Measurements from ENCODE around the gene SNRPN.
"Not testable (repeated sequence)": the region's sequence is repeated elsewhere in the genome, so short reads cannot be mapped to it uniquely, and the experiment has no call there.

Gene SNRPN

DNA sequence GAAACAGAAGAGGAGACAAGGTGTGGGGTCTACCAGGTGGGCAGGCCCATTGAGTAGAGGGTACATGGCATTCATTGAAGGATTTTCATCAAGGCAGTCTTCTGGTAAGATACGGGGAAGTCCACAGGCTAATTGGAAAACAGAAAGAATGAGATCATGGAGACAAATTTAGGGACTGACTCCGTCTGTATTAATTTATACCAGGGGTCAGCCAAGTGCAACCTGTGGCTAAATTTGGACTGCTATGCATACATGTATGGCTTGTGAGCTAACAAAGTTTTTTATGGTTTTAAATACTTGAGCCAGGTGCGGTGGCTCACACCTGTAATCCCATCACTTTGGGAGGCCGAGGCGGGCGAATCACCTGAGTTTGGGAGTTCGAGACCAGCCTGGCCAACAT lies 21.1 kb upstream of the SNRPN start:
- no peaks in the 10 kb centered on the region for H3K27me3 ChIP-seq (ENCODE audit: control insufficient read depth, low read length)
- no peak overlapping the region for H3K4me3 ChIP-seq (ENCODE audit: low read length)
- H4K20me1 ChIP-seq (ENCODE audit: control insufficient read depth, insufficient read depth, low read depth, low read length) = no peaks in the 10 kb centered on the region
- H3K79me2 ChIP-seq (ENCODE audit: control insufficient read depth, low read length) = no peaks in the 10 kb centered on the region
- no peaks in the 10 kb centered on the region for H3K9me3 ChIP-seq (ENCODE audit: control insufficient read depth, insufficient read depth, low read length)
- no peak overlapping the region for H3K27ac ChIP-seq (ENCODE audit: low read depth, low read length)
- H3K4me2 ChIP-seq (ENCODE audit: low read length) = no peak overlapping the region
- no peaks in the 10 kb centered on the region for H3F3A ChIP-seq (ENCODE audit: control insufficient read depth, insufficient read depth)
- H3K36me3 ChIP-seq (ENCODE audit: control insufficient read depth, low read length) = no peaks in the 10 kb centered on the region
- H3K4me1 ChIP-seq (ENCODE audit: control insufficient read depth, low read length) = no peaks in the 10 kb centered on the region
- TF ChIP-seq, protein P1, sequence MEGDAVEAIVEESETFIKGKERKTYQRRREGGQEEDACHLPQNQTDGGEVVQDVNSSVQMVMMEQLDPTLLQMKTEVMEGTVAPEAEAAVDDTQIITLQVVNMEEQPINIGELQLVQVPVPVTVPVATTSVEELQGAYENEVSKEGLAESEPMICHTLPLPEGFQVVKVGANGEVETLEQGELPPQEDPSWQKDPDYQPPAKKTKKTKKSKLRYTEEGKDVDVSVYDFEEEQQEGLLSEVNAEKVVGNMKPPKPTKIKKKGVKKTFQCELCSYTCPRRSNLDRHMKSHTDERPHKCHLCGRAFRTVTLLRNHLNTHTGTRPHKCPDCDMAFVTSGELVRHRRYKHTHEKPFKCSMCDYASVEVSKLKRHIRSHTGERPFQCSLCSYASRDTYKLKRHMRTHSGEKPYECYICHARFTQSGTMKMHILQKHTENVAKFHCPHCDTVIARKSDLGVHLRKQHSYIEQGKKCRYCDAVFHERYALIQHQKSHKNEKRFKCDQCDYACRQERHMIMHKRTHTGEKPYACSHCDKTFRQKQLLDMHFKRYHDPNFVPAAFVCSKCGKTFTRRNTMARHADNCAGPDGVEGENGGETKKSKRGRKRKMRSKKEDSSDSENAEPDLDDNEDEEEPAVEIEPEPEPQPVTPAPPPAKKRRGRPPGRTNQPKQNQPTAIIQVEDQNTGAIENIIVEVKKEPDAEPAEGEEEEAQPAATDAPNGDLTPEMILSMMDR (IDR thresholded peaks at IDR 0.05; ENCODE audit: low read depth, low read length, poor library complexity, severe bottlenecking) = no peak
- TF ChIP-seq EZH2phosphoT487 (IDR thresholded peaks at IDR 0.05; ENCODE audit: borderline replicate concordance, low read length) = no peak
- H3K9me2 ChIP-seq (replicated peaks; ENCODE audit: control insufficient read depth, low read length) = no peaks in the 10 kb centered on the region

DNA sequence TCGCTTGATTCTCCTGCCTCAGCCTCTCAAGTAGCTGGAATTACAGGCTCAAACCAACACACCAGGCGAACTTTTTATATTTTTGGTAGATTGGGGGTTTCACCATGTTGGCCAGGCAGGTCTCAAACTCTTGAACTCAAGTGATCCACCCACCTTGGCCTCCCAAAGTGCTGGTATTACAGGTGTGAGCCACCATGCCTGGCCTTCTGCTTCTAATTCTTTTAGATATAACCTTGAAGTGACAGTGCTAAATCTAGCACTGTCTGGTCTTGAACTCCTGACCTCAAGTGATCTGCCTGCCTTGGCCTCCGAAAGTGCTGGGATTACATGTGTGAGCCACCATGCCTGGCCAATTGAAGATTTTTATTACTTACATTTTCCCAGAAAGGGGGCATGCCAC lies 16.6 kb upstream of the SNRPN start:
- H3K9me2 ChIP-seq (replicated peaks; ENCODE audit: control insufficient read depth, low read length); H4K20me1 ChIP-seq (ENCODE audit: control insufficient read depth, insufficient read depth, low read depth, low read length); H3K36me3 ChIP-seq (ENCODE audit: control insufficient read depth, low read length); H3K27me3 ChIP-seq (ENCODE audit: control insufficient read depth, low read length); H3K4me1 ChIP-seq (ENCODE audit: control insufficient read depth, low read length); H3F3A ChIP-seq (ENCODE audit: control insufficient read depth, insufficient read depth); H3K4me2 ChIP-seq (ENCODE audit: low read length); H3K9me3 ChIP-seq (ENCODE audit: control insufficient read depth, insufficient read depth, low read length); H3K79me2 ChIP-seq (ENCODE audit: control insufficient read depth, low read length); H3K27ac ChIP-seq (ENCODE audit: low read depth, low read length); H3K4me3 ChIP-seq (ENCODE audit: low read length): not testable (repeated sequence)

DNA sequence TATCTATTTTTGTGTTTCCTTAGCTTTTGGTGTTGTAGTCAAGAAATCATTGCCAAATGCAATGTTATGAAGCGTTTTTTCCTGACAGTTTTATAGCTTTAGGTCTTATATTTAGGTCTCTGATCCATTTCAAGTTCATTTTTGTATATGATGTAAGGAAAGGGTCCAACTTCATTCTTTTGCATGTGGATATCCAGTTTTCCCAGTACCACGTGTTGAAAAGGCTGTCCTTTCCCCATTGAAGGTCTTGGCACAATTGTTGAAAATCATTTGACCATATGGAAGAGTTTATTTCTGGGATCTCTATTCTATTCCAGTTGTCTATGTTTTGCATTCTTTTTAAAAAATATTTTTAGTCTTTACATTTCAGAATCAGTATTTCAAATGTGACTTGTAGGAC lies 14.6 kb upstream of the SNRPN start:
- peaks cover 2% of the 10 kb centered on the region; the same call in 1 of the 2 replicates for H3K9me3 ChIP-seq (ENCODE audit: control insufficient read depth, insufficient read depth, low read length)
- no peak overlapping the region for H3K4me3 ChIP-seq (ENCODE audit: low read length)
- H3K27ac ChIP-seq (ENCODE audit: low read depth, low read length) = no peak overlapping the region
- H4K20me1 ChIP-seq (ENCODE audit: control insufficient read depth, insufficient read depth, low read depth, low read length) = no peaks in the 10 kb centered on the region
- no peaks in the 10 kb centered on the region for H3K36me3 ChIP-seq (ENCODE audit: control insufficient read depth, low read length)
- H3F3A ChIP-seq (ENCODE audit: control insufficient read depth, insufficient read depth) = no peaks in the 10 kb centered on the region
- no peak for TF ChIP-seq EZH2phosphoT487 (IDR thresholded peaks at IDR 0.05; ENCODE audit: borderline replicate concordance, low read length)
- TF ChIP-seq, protein P1 (IDR thresholded peaks at IDR 0.05; ENCODE audit: low read depth, low read length, poor library complexity, severe bottlenecking) = no peak
- no peaks in the 10 kb centered on the region for H3K9me2 ChIP-seq (replicated peaks; ENCODE audit: control insufficient read depth, low read length)
- no peaks in the 10 kb centered on the region for H3K79me2 ChIP-seq (ENCODE audit: control insufficient read depth, low read length)
- no peak overlapping the region for H3K4me2 ChIP-seq (ENCODE audit: low read length)
- no peaks in the 10 kb centered on the region for H3K27me3 ChIP-seq (ENCODE audit: control insufficient read depth, low read length)
- H3K4me1 ChIP-seq (ENCODE audit: control insufficient read depth, low read length) = no peaks in the 10 kb centered on the region

GRCh38 chr15:24943361-24943760 lies 11.4 kb upstream of the SNRPN start:
- Histone ChIP-seq H3K36me3 (ENCODE audit: control insufficient read depth, low read length) (no peaks in the 10 kb centered on the region), H3K27ac (ENCODE audit: low read depth, low read length) (no peak overlapping the region), H3K9me3 (ENCODE audit: control insufficient read depth, insufficient read depth, low read length) (peaks cover 2% of the 10 kb centered on the region; the same call in 1 of the 2 replicates), H3K4me1 (ENCODE audit: control insufficient read depth, low read length) (no peaks in the 10 kb centered on the region), H3K9me2 (replicated peaks; ENCODE audit: control insufficient read depth, low read length) (no peaks in the 10 kb centered on the region), H3K27me3 (ENCODE audit: control insufficient read depth, low read length) (no peaks in the 10 kb centered on the region), H4K20me1 (ENCODE audit: control insufficient read depth, insufficient read depth, low read depth, low read length) (no peaks in the 10 kb centered on the region), H3K4me3 (ENCODE audit: low read length) (no peak overlapping the region), H3K79me2 (ENCODE audit: control insufficient read depth, low read length) (no peaks in the 10 kb centered on the region), H3K4me2 (ENCODE audit: low read length) (no peak overlapping the region), H3F3A (ENCODE audit: control insufficient read depth, insufficient read depth) (no peaks in the 10 kb centered on the region)
- TF ChIP-seq, protein P1 (IDR thresholded peaks at IDR 0.05; ENCODE audit: low read depth, low read length, poor library complexity, severe bottlenecking) = no peak
- no peak for TF ChIP-seq EZH2phosphoT487 (IDR thresholded peaks at IDR 0.05; ENCODE audit: borderline replicate concordance, low read length)

Measured in DOHH2 (cell line).